Cardiac muscle cell (in vitro differentiated cells and primary cell): Measurements from ENCODE around the gene ZNF207. TPM values are rescaled to one million over a fixed set of nuclear protein-coding genes. Genes with fewer than 3 reads are reported as not detected.
"Not testable (repeated sequence)": the region's sequence is repeated elsewhere in the genome, so short reads cannot be mapped to it uniquely, and the experiment has no call there.

Source experiments
- DNase-seq, 2 donors: peaks; one replicate each; pipeline versions ENCODE4 v3.0.0 to v3.0.0-alpha.2; 2010 to 2017; ENCODE audit warnings: low read depth in 1 of 2, low spot score in 1 of 2
- H3K27ac ChIP-seq: fragments of 200-600 bp; sonication (generic); 2 replicates; pipeline ENCODE4 v1.5.1; 2016
- H3K27me3 ChIP-seq: fragments of 200-600 bp; sonication (generic); 2 replicates; pipeline ENCODE4 v1.6.0; 2016; ENCODE audit warnings: control low read depth
- H3K36me3 ChIP-seq: fragments of 200-600 bp; sonication (generic); 2 replicates; pipeline ENCODE4 v1.5.1; 2016; ENCODE audit warnings: control low read depth
- H3K4me1 ChIP-seq: fragments of 200-600 bp; sonication (generic); 2 replicates; pipeline ENCODE4 v1.8.1; 2017; ENCODE audit warnings: low read depth, mild to moderate bottlenecking, mixed run types
- H3K4me3 ChIP-seq: fragments of 200-600 bp; sonication (generic); 2 replicates; pipeline ENCODE4 v1.5.1; 2016; ENCODE audit warnings: mild to moderate bottlenecking
- H3K9me3 ChIP-seq: fragments of 200-600 bp; sonication (generic); 2 replicates; pipeline ENCODE4 v1.5.1; 2017; ENCODE audit warnings: low read depth, mild to moderate bottlenecking, control low read depth
- CTCF ChIP-seq: IDR thresholded peaks from 2 replicates; pipeline ENCODE4 v1.5.1; 2012; ENCODE audit warnings: low read depth, mild to moderate bottlenecking, low read length
- polyA plus RNA-seq: library from polyadenylated mRNA; unstranded; fragments of >200 nt; fragmentation: Nextera tagmentation; extraction: Ambion mirVana; gene quantifications from 2 replicates; pipeline ENCODE4 v1.2.1, GENCODE V29; 2016
- total RNA-seq: library from RNA; depleted of rRNA; stranded (reverse); fragments of >200 nt; gene quantifications from 2 replicates; pipeline ENCODE4 v1.2.3, GENCODE V29; 2016

ZNF207 gene
- total and polyA plus RNA-seq, 2 experiments from 2014 or later: 114 to 135 TPM

GRCh38 chr17:32348483-32348800 lies 1.5 kb upstream of the ZNF207 start:
- no peak for TF ChIP-seq CTCF
- Histone ChIP-seq H3K4me3 (no peak overlapping the region), H3K27me3 (no peaks in the 10 kb centered on the region)

GRCh38 chr17:32349503-32349853 lies 479 bp upstream of the ZNF207 start:
- peaks cover 5% of the 10 kb centered on the region for H3K36me3 ChIP-seq
- peak in 1 of 2 donors; percentile 25 for DNase-seq
- no peak for TF ChIP-seq CTCF

More at GRCh38 chr17:32348483-32348800, 1.5 kb upstream of the ZNF207 start:
- Histone ChIP-seq H3K36me3 (no peaks in the 10 kb centered on the region), H3K9me3 (no peaks in the 10 kb centered on the region), H3K27ac (no peak overlapping the region), H3K4me1 (peaks cover 15% of the 10 kb centered on the region)
- DNase-seq: no peak

GRCh38 chr17:32350666-32351418 lies 885 bp downstream of the ZNF207 start:
- H3K4me3 ChIP-seq: peak overlapping the region; percentile 88
- H3K4me1 ChIP-seq: peaks cover 24% of the 10 kb centered on the region
- peak; percentile 45 to 80 for DNase-seq
- TF ChIP-seq CTCF: no peak
- peak overlapping the region; percentile 99 for H3K27ac ChIP-seq
- no peaks in the 10 kb centered on the region for H3K27me3 ChIP-seq
- H3K36me3 ChIP-seq: peaks cover 11% of the 10 kb centered on the region
- H3K9me3 ChIP-seq: no peaks in the 10 kb centered on the region

More at GRCh38 chr17:32349503-32349853, 479 bp upstream of the ZNF207 start:
- peaks cover 15% of the 10 kb centered on the region for H3K4me1 ChIP-seq
- H3K9me3 ChIP-seq: no peaks in the 10 kb centered on the region
- no peaks in the 10 kb centered on the region for H3K27me3 ChIP-seq
- peak overlapping the region; percentile 99 for H3K27ac ChIP-seq
- H3K4me3 ChIP-seq: peak overlapping the region; percentile 88

- H3K9me3 ChIP-seq, H3K27ac ChIP-seq, H3K27me3 ChIP-seq, DNase-seq: not testable (repeated sequence)
- H3K36me3 ChIP-seq: peaks cover 16% of the 10 kb centered on the region
- H3K4me3 ChIP-seq: peak overlapping the region; percentile 88
- peaks cover 28% of the 10 kb centered on the region for H3K4me1 ChIP-seq
Measured at GRCh38 chr17:32352734-32353133, 2.8 kb downstream of the ZNF207 start.

- Histone ChIP-seq H3K4me3 (no peak overlapping the region), H3K27me3 (no peaks in the 10 kb centered on the region), H3K4me1 (peaks cover 28% of the 10 kb centered on the region), H3K36me3 (peaks cover 44% of the 10 kb centered on the region), H3K9me3 (no peaks in the 10 kb centered on the region), H3K27ac (peak overlapping the region; percentile 69)
- no peak for TF ChIP-seq CTCF
- peak; percentile 18 to 29 for DNase-seq
Measured at GRCh38 chr17:32355649-32356377, 5.9 kb downstream of the ZNF207 start.

- no peaks in the 10 kb centered on the region for H3K27me3 ChIP-seq
- peak overlapping the region; percentile 69 for H3K27ac ChIP-seq
- H3K36me3 ChIP-seq: peaks cover 49% of the 10 kb centered on the region
- no peak for TF ChIP-seq CTCF
- DNase-seq: no peak
- H3K4me3 ChIP-seq: no peak overlapping the region
- peaks cover 27% of the 10 kb centered on the region for H3K4me1 ChIP-seq
- no peaks in the 10 kb centered on the region for H3K9me3 ChIP-seq
Measured at GRCh38 chr17:32356378-32356743, 6.4 kb downstream of the ZNF207 start.
